LNCaP clone FGC (cell line): ENCODE measurements around the gene STK24.
A peak's percentile ranks its signal among the peaks of the same experiment; 100 is the strongest.

ENCODE experiments used
- DNase-seq: peaks from one replicate; pipeline ENCODE4 v3.0.0-alpha.2; 2011; ENCODE audit warnings: low read depth
- H3K4me3 ChIP-seq: 2 replicates; pipeline ENCODE4 v1.5.1; 2011; ENCODE audit warnings: mild to moderate bottlenecking, low read depth, low read length, control low read depth
- TF ChIP-seq, protein P1 (sequence below): IDR thresholded peaks from 2 replicates; pipeline ENCODE4 v1.5.1; 2012; ENCODE audit warnings: mild to moderate bottlenecking; ENCODE audit not compliant: control insufficient read depth, insufficient read depth; ENCODE audit errors: extremely low read depth

The STK24 gene

DNA sequence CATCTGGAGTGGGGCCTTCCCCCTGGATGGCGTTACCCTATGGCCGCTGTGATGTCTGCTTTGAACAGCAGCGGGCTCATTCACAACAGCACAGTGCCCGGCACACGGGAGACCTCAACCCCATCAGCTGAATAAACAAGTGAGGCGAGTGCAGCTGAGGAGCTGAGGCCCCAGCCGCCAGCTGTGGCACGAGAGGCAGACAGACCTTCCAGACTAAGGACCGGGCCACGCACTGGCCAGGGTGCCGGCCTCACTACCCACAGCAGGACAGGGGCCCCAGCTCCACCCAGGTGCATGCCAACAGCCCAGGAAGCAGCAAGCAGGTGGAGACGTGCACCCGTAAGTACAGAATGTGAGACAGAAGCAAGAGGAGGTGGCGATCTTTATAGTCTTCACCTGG is 39.6 kb downstream of the STK24 start:
- H3K4me3 ChIP-seq: no peak overlapping the region
- DNase-seq: no peak
- TF ChIP-seq, protein P1, sequence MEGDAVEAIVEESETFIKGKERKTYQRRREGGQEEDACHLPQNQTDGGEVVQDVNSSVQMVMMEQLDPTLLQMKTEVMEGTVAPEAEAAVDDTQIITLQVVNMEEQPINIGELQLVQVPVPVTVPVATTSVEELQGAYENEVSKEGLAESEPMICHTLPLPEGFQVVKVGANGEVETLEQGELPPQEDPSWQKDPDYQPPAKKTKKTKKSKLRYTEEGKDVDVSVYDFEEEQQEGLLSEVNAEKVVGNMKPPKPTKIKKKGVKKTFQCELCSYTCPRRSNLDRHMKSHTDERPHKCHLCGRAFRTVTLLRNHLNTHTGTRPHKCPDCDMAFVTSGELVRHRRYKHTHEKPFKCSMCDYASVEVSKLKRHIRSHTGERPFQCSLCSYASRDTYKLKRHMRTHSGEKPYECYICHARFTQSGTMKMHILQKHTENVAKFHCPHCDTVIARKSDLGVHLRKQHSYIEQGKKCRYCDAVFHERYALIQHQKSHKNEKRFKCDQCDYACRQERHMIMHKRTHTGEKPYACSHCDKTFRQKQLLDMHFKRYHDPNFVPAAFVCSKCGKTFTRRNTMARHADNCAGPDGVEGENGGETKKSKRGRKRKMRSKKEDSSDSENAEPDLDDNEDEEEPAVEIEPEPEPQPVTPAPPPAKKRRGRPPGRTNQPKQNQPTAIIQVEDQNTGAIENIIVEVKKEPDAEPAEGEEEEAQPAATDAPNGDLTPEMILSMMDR: no peak

DNA sequence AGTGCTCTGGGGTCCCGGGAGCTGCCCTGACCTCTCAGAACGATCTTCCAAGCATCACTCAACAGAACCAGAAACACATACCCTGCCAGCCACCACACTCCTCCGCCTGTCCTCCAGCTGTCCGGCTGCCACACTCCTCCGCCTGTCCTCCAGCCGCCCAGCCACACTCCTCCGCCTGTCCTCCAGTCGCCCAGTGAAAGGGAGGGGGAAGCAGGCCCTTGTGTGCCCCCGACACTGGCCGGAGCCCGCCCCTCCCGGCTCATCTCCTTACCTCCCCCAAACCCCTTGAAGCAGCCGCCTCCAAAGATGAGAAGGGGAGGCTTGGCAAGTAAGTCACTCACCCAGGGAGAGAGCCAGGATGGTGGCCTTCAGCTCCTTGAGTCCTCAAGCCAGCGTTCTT is 40.2 kb downstream of the STK24 start:
- no peak overlapping the region for H3K4me3 ChIP-seq
- no peak for DNase-seq
- TF ChIP-seq, protein P1: no peak

DNA sequence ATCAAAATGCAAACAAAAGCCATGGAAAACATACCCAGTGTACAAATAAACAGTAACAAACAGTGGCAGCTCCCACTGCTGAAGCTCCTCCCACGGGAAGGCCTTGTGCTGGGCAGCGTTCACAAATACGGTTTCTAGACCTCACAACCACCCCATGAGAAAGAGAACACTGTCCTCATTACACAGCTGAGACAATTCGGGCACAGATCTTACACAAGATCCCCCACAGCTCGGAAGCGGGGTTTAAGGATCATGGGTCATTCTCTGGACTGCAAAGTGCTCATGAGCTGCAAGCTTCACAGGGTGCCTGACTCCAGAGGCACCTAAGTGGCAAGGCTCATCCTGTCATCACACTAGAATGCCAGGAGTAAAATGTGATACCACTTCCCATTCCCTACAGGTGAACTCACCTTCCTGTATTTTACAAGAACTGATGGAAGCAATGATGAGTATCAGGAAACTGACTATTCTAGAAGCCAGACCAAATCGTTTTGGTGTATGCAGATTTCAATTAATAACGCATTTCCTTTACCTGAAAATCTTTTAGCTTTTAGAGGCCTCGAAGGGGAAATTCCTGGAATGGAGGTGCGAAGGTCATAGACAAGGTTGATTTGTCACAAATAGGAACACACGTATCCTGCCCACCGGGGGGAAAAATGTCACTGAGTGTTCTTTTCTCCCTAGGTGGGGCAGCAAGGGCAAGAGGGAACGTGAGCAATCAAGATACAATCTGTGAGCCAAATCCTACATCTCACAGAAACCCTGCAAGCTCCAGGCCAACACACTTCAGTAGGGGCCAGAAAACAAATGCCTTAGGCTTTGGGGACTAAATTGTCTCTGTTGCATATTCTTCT is 41.2 kb downstream of the STK24 start:
- TF ChIP-seq, protein P1: no peak
- peak; percentile 78 for DNase-seq
- no peak overlapping the region for H3K4me3 ChIP-seq

DNA sequence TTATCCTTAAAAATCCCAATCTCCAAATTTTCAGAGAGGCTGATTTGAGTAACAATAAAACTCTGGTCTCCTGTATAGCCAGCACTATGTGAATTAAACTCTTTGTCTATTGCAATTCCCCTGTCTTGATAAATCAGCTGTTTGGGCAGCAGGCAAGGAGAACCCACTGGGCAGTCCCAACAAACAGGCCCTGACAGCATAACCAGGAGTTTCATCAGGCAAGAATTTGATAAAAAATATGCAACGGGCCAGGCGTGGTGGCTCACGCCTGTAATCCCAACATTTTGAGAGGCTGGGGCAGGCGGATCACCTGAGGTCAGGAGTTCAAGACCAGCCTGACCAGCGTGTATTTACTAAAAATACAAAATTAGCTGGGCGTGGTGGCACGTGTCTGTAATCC is 42.1 kb downstream of the STK24 start:
- no peak for DNase-seq

DNA sequence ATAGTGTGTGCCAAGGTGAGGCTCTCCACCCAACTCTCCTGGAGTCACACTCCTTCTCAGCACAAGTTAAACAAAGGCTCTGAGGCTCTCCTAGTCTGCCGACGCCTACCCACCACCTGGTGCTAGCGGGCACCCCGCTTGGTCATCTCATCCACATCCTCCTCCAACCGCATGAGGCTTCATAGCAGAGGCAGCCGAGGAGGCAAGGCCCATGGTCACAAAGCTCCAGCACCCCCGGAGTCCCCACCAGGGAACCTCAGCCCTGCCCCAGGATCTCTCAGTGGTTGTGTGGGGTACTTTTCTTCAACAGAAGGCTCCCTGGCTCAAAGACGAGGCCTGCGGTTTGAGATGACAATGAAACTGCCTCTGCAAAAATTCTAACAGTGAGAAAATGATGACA is 43.0 kb downstream of the STK24 start:
- no peak for DNase-seq
- TF ChIP-seq, protein P1: no peak
- no peak overlapping the region for H3K4me3 ChIP-seq

More for the DNA sequence above, 42.1 kb downstream of the STK24 start:
- TF ChIP-seq, protein P1: no peak
- H3K4me3 ChIP-seq: no peak overlapping the region

DNA sequence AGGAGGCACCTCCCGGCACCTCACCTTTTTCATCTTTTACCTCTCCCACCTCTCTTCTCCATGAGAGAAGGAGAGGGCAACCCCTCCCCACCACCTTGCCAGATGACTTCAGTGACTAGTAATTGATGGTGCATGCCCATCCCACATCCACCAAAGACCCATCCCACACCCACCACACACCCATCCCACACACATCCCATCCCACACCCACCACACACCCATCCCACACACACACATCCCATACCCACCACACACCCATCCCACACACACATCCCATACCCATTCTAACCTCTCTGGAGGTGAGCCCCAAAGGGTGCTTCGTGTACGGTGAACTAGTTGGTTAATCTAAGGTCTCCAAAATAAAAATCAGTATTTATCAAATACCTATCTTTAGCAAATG is 44.7 kb downstream of the STK24 start:
- no peak overlapping the region for H3K4me3 ChIP-seq
- no peak for DNase-seq
- TF ChIP-seq, protein P1: no peak

DNA sequence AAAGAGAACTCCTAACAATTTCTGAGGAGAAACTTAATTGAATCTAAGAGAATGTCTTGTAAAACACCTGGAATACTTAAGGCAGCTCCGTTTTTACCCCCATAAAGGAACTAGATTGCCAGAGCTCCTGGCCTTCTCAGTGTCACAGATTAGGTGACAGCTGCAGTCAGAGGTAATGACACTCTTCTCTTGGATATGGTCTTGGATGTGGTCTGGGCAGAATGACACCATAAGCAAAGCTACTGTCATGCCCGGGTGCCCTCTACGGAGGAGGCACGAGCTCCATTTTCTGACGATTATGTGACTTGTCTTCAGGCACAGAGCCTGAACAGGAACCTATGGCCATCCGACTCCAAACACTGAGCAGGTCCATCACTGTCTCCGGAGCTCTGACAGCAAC is 46.7 kb downstream of the STK24 start:
- no peak for DNase-seq
- TF ChIP-seq, protein P1: no peak
- no peak overlapping the region for H3K4me3 ChIP-seq
